Liver (tissue), 3 donors: ENCODE measurements around the gene PRSS23.

Experiments
- ATF3 ChIP-seq: IDR thresholded peaks from 2 replicates; pipeline ENCODE4 v1.6.1; 2016; ENCODE audit warnings: antibody characterized with exemption
- CTCF ChIP-seq: fragments of 150-350 bp; IDR thresholded peaks from 2 replicates; pipeline ENCODE4 v1.5.1; 2017; ENCODE audit warnings: improper control_type of control experiment, low read depth, low read length; ENCODE audit not compliant: missing input control
- GABPA ChIP-seq, 2 donors: IDR thresholded peaks in 1 of 2; conservative IDR thresholded peaks in 1 of 2; 2 replicates each; pipeline ENCODE4 v1.6.1; 2016; ENCODE audit warnings: antibody characterized with exemption in 2 of 2, mild to moderate bottlenecking in 1 of 2, moderate library complexity in 1 of 2
- JUND ChIP-seq, 2 donors: IDR thresholded peaks; 2 replicates each; pipeline ENCODE4 v1.6.1; 2016; ENCODE audit warnings: antibody characterized with exemption in 2 of 2
- MAX ChIP-seq: IDR thresholded peaks from 2 replicates; pipeline ENCODE4 v1.6.1; 2016; ENCODE audit warnings: antibody characterized with exemption
- RAD21 ChIP-seq, 2 donors: IDR thresholded peaks; 2 replicates each; pipeline ENCODE4 v1.6.1; 2016; ENCODE audit warnings: antibody characterized with exemption in 2 of 2, mild to moderate bottlenecking in 2 of 2
- REST ChIP-seq: IDR thresholded peaks from 2 replicates; pipeline ENCODE4 v1.6.1; 2016; ENCODE audit warnings: antibody characterized with exemption, mild to moderate bottlenecking
- SP1 ChIP-seq: IDR thresholded peaks from 2 replicates; pipeline ENCODE4 v1.6.1; 2018; ENCODE audit warnings: antibody characterized with exemption, mild to moderate bottlenecking
- TAF1 ChIP-seq: conservative IDR thresholded peaks from 2 replicates; pipeline ENCODE4 v1.6.1; 2016; ENCODE audit warnings: antibody characterized with exemption, mild to moderate bottlenecking
- YY1 ChIP-seq: IDR thresholded peaks from 2 replicates; pipeline ENCODE4 v1.6.1; 2016; ENCODE audit warnings: antibody characterized with exemption, mild to moderate bottlenecking
- ZBTB33 ChIP-seq: IDR thresholded peaks from 2 replicates; pipeline ENCODE4 v1.6.1; 2016; ENCODE audit warnings: antibody characterized with exemption
- donor health status: healthy.
- donor health status: healthy.

GRCh38 chr11:86772999-86773398 lies 27.3 kb upstream of the PRSS23 start:
- TF ChIP-seq TAF1 (no peak), CTCF (no peak), RAD21 (IDR thresholded peaks at IDR 0.05) (no peak), REST (no peak), MAX (no peak), ATF3 (no peak), JUND (IDR thresholded peaks at IDR 0.05) (no peak), ZBTB33 (no peak), GABPA (IDR thresholded peaks at IDR 0.05 in 1 of 2, conservative IDR thresholded peaks at IDR 0.05 in 1 of 2) (no peak), YY1 (no peak), SP1 (no peak)
